ENCODE results near the gene PNMT. TPM values are rescaled to one million over a fixed set of nuclear protein-coding genes. Genes with fewer than 3 reads are reported as not detected.
"Not testable (repeated sequence)": the region's sequence is repeated elsewhere in the genome, so short reads cannot be mapped to it uniquely, and the experiment has no call there.

The PNMT gene
- total and polyA plus RNA-seq, 2 donors (not counting 3 experiments of a cell fraction or from before 2014, with no cell fraction given): 0.11 TPM; not detected in 1

DNA sequence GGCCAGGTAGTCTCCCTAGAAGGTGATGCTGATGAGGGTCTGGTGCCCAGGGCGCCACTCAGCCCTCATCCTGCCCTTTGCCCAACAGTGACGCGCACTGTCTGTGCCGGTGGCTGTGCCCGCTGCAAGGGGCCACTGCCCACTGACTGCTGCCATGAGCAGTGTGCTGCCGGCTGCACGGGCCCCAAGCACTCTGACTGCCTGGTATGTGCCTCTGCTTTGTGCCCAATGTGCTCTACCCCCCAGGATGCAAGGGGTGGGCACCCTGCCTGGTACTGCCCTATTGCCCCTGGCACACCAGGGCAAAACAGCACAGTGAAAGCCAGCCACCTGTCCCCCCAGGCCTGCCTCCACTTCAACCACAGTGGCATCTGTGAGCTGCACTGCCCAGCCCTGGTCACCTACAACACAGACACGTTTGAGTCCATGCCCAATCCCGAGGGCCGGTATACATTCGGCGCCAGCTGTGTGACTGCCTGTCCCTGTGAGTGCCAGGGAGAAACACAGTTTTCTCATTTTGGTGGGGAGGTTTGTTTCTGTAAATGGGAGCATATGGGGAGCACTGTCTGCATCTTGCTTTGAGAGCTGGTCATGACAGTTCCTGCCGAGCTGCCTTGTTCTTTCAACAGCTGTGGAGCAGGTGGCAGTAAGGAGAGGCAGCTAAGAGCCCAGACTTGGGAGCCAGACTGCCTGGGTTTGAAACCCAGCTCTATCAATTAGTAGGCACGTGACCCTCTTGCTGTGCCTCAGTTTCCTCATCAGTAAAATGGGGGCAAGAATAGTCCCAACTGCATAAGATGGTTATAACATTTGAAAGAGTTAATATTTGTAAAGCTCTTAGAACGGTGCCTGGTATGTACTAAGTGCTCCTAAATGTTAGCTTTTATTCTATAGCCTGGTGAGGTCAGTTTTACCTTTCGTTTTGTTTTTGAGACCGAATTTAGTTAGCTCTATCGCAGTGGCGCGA is 42.0 kb downstream of the PNMT start:
- Histone ChIP-seq H3K4me1 (ENCODE audit: control insufficient read depth, extremely low read depth, insufficient read depth, low read length) (peaks cover 4% of the 10 kb centered on the region), H3K79me2 (ENCODE audit: control insufficient read depth, insufficient read depth, low read length) (no peaks in the 10 kb centered on the region), H3K27ac (ENCODE audit: insufficient read depth, low read depth, low read length) (no peak overlapping the region), H3K4me3 (replicated peaks in 1 of 3; ENCODE audit: insufficient read depth in 1 of 3, low read depth in 1 of 3, low read length in 3 of 3) (no peak overlapping the region), H3K4me2 (ENCODE audit: insufficient read depth, low read length) (no peak overlapping the region), H3K9ac (replicated peaks; ENCODE audit: extremely low read depth, insufficient read depth, low read length) (no peak overlapping the region), H3K27me3 (ENCODE audit: control insufficient read depth in 2 of 2, insufficient read depth in 2 of 2, low read length in 2 of 2) (no peaks in the 10 kb centered on the region), H2AFZ (ENCODE audit: low read depth, low read length) (no peak overlapping the region), H3K36me3 (ENCODE audit: control insufficient read depth in 2 of 2, extremely low read depth in 1 of 2, insufficient read depth in 2 of 2, low read length in 2 of 2) (peaks cover 0 to 3% of the 10 kb centered on the region in 2 experiments), H3K9me1 (replicated peaks; ENCODE audit: control insufficient read depth, extremely low read depth, insufficient read depth, low read length) (no peaks in the 10 kb centered on the region), H3K9me3 (replicated peaks; ENCODE audit: control insufficient read depth, insufficient read depth, low read length) (no peaks in the 10 kb centered on the region), H4K20me1 (replicated peaks; ENCODE audit: control insufficient read depth, extremely low read depth, insufficient read depth, low read length) (no peaks in the 10 kb centered on the region)
- no TSS peak for BruUV-seq (replicated peaks)
- ChIA-PET CTCF (interaction anchor here (1.0 to 1.4 kb wide), 4 partner anchors 20 to 90 kb away, joined by 3 to 5 read pairs (median 3); partner anchors contain the start of gene MIEN1), POLR2A (no interaction called here)
- FAIRE-seq (no peak), DNase-seq (ENCODE audit: low read depth, low spot score) (no peak)
- dilution Hi-C loops (cut with MboI; ENCODE audit: extremely low pct_ligation_motif_present, low sequenced_read_pairs) (no loop called here), intact Hi-C loops (cut with micrococcal nuclease) (no loop called here)
- TF ChIP-seq POLR2AphosphoS5 (IDR thresholded peaks at IDR 0.05; ENCODE audit: insufficient read depth, low read depth, low read length) (no peak), JUN (IDR thresholded peaks at IDR 0.05; ENCODE audit: borderline replicate concordance, insufficient read depth, insufficient read length, low read depth) (no peak), EZH2 (IDR thresholded peaks at IDR 0.05; ENCODE audit: borderline replicate concordance, low read depth, low read length, severe bottlenecking) (no peak), MYC (IDR thresholded peaks at IDR 0.05; ENCODE audit: low read depth, low read length) (no peak), FOS (IDR thresholded peaks at IDR 0.05; ENCODE audit: borderline replicate concordance, insufficient read depth, low read length) (no peak), GATA2 (IDR thresholded peaks at IDR 0.05; ENCODE audit: insufficient read depth, insufficient read length, low read depth, low read length) (no peak)
- TF ChIP-seq, protein P1, sequence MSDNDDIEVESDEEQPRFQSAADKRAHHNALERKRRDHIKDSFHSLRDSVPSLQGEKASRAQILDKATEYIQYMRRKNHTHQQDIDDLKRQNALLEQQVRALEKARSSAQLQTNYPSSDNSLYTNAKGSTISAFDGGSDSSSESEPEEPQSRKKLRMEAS (IDR thresholded peaks at IDR 0.05; ENCODE audit: insufficient read depth, insufficient read length): no peak
- TF ChIP-seq, protein P2, sequence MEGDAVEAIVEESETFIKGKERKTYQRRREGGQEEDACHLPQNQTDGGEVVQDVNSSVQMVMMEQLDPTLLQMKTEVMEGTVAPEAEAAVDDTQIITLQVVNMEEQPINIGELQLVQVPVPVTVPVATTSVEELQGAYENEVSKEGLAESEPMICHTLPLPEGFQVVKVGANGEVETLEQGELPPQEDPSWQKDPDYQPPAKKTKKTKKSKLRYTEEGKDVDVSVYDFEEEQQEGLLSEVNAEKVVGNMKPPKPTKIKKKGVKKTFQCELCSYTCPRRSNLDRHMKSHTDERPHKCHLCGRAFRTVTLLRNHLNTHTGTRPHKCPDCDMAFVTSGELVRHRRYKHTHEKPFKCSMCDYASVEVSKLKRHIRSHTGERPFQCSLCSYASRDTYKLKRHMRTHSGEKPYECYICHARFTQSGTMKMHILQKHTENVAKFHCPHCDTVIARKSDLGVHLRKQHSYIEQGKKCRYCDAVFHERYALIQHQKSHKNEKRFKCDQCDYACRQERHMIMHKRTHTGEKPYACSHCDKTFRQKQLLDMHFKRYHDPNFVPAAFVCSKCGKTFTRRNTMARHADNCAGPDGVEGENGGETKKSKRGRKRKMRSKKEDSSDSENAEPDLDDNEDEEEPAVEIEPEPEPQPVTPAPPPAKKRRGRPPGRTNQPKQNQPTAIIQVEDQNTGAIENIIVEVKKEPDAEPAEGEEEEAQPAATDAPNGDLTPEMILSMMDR (IDR thresholded peaks at IDR 0.05; ENCODE audit: extremely low read depth in 1 of 2, insufficient read depth in 1 of 2, low read depth in 1 of 2, low read length in 2 of 2): no peak

DNA sequence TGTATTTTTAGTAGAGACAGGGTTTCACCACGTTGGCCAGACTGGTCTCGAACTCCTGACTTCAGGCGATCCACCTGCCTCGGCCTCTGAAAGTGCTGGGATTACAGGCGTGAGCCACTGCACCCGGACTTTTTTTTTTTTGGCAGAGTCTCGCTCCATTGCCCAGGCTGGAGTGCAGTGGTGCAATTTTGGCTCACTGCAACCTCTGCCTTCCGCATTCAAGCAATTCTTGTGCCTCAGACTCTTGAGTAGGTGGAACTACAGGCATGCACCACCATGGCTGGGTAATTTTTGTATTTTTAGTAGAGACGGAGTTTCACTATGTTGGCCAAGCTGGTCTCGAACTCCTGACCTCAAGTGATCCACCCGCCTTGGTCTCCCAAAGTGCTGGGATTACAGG is 42.8 kb downstream of the PNMT start:
- CTCF ChIA-PET: interaction anchor here (1.0 to 1.4 kb wide), 4 partner anchors 19 to 91 kb away, joined by 3 to 5 read pairs (median 3); partner anchors contain the start of gene MIEN1
- H3K4me1 ChIP-seq (ENCODE audit: control insufficient read depth, extremely low read depth, insufficient read depth, low read length); H3K9ac ChIP-seq (replicated peaks; ENCODE audit: extremely low read depth, insufficient read depth, low read length); H3K36me3 ChIP-seq (ENCODE audit: control insufficient read depth in 2 of 2, extremely low read depth in 1 of 2, insufficient read depth in 2 of 2, low read length in 2 of 2); H3K27me3 ChIP-seq (ENCODE audit: control insufficient read depth in 2 of 2, insufficient read depth in 2 of 2, low read length in 2 of 2); H3K9me3 ChIP-seq (replicated peaks; ENCODE audit: control insufficient read depth, insufficient read depth, low read length); dilution Hi-C loops (cut with MboI; ENCODE audit: extremely low pct_ligation_motif_present, low sequenced_read_pairs); H3K4me2 ChIP-seq (ENCODE audit: insufficient read depth, low read length); H4K20me1 ChIP-seq (replicated peaks; ENCODE audit: control insufficient read depth, extremely low read depth, insufficient read depth, low read length); H3K4me3 ChIP-seq (replicated peaks in 1 of 3; ENCODE audit: insufficient read depth in 1 of 3, low read depth in 1 of 3, low read length in 3 of 3); POLR2A ChIA-PET; DNase-seq (ENCODE audit: low read depth, low spot score); H2AFZ ChIP-seq (ENCODE audit: low read depth, low read length); H3K79me2 ChIP-seq (ENCODE audit: control insufficient read depth, insufficient read depth, low read length); FAIRE-seq; BruUV-seq (replicated peaks); H3K9me1 ChIP-seq (replicated peaks; ENCODE audit: control insufficient read depth, extremely low read depth, insufficient read depth, low read length); H3K27ac ChIP-seq (ENCODE audit: insufficient read depth, low read depth, low read length); intact Hi-C loops (cut with micrococcal nuclease): not testable (repeated sequence)

Data from endothelial cell of umbilical vein (primary cell).